Fibroblast of the aortic adventitia (primary cell): Measurements from ENCODE around the gene MYCBP. TPM values are rescaled to one million over a fixed set of nuclear protein-coding genes. Genes with fewer than 3 reads are reported as not detected.

Experiments used
- DNase-seq: peaks from one replicate; pipeline ENCODE4 v3.0.0-alpha.2; 2010; ENCODE audit warnings: low read depth
- H3K4me3 ChIP-seq: 2 replicates; pipeline ENCODE4 v1.5.1; 2011; ENCODE audit warnings: low read depth, mild to moderate bottlenecking, control low read depth, low read length, moderate library complexity
- total RNA-seq: library from RNA; depleted of rRNA; stranded (reverse); fragments of >200 nt; gene quantifications from 2 replicates; pipeline ENCODE4 v1.2.3, GENCODE V29; 2012; ENCODE audit warnings: low replicate concordance
- TF ChIP-seq, protein P1 (sequence below): IDR thresholded peaks from 2 replicates; pipeline ENCODE4 v1.5.1; 2011; ENCODE audit warnings: mild to moderate bottlenecking, low read length, control low read depth, inconsistent platforms; ENCODE audit not compliant: insufficient read depth

Gene MYCBP
- total RNA-seq, 1 donor = 8.9 TPM

DNA sequence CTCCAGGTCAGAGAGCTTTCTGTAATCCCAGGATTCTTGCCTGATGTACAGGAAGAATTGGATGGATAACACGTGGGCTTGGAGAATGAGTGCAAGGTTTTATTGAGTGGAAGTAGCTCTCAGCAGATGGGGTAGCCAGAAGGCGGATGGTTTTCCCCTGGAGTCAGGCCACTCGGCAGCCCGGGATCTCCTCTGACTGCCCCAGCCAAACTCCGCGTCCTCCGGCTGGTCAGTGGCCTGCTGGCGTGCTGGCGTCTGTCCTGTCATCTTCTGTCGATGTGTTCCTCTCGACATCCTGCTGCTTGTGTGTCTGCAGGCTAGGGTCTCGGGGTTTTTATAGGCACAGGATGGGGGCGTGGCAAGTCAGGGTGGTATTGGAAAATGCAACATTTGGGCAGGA lies 35.7 kb upstream of the MYCBP start:
- no peak for DNase-seq
- TF ChIP-seq, protein P1, sequence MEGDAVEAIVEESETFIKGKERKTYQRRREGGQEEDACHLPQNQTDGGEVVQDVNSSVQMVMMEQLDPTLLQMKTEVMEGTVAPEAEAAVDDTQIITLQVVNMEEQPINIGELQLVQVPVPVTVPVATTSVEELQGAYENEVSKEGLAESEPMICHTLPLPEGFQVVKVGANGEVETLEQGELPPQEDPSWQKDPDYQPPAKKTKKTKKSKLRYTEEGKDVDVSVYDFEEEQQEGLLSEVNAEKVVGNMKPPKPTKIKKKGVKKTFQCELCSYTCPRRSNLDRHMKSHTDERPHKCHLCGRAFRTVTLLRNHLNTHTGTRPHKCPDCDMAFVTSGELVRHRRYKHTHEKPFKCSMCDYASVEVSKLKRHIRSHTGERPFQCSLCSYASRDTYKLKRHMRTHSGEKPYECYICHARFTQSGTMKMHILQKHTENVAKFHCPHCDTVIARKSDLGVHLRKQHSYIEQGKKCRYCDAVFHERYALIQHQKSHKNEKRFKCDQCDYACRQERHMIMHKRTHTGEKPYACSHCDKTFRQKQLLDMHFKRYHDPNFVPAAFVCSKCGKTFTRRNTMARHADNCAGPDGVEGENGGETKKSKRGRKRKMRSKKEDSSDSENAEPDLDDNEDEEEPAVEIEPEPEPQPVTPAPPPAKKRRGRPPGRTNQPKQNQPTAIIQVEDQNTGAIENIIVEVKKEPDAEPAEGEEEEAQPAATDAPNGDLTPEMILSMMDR = no peak
- no peak overlapping the region for H3K4me3 ChIP-seq

DNA sequence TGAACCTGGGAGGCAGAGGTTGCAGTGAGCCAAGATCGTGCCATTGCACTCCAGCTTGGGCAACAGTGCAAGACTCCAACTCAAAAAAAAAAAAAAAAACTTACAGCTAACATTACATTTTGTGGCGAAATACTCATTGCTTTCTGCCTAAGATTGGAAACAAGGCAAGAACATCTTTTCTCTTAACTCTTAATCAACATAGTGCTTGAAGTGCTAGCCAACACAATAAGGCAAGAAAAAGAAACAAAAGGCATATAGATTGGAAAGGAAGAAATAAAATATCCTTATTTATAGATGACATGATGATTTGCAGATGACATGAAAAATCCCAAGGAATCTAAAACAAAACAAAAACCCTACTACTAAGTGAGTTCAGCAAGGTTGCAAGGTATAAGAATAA lies 32.8 kb upstream of the MYCBP start:
- no peak overlapping the region for H3K4me3 ChIP-seq
- TF ChIP-seq, protein P1 = no peak

DNA sequence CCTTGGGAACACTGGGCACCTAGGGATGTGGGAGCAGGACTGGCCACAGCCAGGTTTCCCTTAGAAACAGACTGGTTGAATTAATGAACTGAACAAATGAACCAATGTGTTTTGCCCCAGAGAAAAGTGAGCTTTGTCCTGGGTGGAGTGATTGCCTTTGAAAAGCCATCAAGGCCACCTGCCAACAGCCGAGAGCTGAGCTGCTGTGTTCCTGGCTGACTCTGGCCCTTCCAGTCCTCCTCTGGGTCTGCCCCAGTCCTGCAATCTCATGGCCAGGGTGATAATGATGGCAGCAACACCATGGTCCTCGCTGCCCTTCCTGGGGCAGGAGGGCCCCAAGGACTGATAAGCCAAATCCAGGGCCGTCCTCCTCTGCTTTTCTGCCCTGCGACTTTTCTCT lies 26.4 kb upstream of the MYCBP start:
- H3K4me3 ChIP-seq = no peak overlapping the region
- no peak for DNase-seq
- TF ChIP-seq, protein P1 = no peak

More for the DNA sequence above, 32.8 kb upstream of the MYCBP start:
- no peak for DNase-seq

DNA sequence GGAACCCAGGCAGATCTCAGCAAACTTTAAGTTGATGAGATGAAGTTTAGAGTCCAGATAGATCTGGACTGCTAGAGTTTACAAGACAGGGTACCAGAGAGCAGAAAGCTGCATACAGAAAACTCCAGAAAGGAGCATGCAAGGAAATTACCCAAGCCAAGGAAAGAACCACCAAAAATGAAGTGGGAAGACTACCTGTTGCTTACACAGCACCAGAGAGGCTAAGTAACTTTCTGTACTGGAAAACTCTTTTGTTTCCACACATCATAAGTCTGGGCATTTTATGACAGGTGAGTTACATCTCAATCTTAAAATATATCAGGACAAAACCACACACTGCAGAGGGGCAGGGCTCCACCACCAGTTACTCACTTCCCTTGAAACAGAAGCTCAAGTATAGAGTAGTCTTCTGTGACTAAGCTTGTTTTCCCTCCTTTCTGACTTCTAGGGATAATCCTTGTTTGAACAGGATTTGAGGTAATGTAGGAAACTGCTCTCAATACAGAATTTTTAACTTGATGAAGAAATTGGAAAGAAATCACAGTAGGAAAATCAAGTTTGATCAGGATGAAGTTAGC lies 25.6 kb upstream of the MYCBP start:
- TF ChIP-seq, protein P1 = no peak
- no peak overlapping the region for H3K4me3 ChIP-seq
- no peak for DNase-seq

DNA sequence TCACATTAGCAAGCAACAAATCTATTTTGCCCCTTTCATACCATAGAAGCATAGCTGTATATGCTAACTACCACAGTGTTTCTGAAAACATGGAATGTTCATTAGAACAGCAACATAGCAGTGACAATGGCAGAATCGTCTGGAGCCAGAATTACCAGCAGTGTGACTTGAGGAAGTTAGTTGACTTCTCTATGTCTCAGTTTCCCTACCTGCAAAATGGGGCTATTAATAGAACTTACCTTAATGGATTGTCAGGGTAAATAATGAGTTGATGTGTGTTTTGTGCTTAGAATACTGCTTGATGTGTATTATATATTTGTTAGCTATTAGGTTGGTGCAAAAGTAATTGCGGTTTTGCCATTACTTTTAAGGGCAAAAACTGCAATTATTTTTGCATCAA lies 23.0 kb upstream of the MYCBP start:
- H3K4me3 ChIP-seq = no peak overlapping the region
- DNase-seq = no peak
- TF ChIP-seq, protein P1 = no peak

DNA sequence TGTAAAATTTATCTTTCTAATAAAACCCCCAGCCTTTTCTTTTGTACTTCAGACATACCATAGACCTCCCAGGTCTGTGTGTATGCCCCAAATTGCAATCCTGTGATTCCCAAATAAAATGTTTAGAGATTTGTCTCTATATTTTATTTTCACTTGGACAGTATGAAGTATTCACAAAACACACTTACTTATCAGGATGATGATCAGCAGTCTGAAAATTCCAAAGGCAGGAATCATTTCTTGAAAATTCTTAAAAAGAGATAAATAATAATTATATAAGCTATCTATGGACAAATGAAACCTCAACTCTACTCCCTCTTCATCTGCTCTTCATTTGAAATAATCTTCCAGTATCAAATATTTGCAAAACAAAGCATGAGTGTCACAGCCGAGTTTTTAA lies 19.8 kb upstream of the MYCBP start:
- no peak for DNase-seq
- TF ChIP-seq, protein P1 = no peak

DNA sequence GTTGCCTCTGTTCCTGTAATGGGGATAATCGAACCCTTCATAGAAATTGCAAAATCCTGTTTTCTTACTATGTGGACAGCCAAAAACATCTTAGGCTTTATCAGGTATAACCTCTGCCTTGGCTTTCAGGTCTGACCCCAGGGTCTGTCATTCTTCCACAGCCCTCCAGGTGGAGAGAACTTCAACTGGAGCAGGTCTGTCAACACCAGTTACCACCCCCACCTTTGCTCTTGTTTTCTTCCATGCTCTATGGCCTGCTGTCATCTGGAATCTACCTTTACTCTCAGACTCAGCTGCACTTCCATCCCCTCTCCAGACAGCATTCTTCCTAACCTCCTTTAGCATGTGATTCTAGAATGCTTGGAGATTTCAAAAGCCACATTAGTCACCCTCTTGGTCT lies 18.6 kb upstream of the MYCBP start:
- TF ChIP-seq, protein P1 = no peak
- DNase-seq = no peak
- no peak overlapping the region for H3K4me3 ChIP-seq

More for the DNA sequence above, 19.8 kb upstream of the MYCBP start:
- no peak overlapping the region for H3K4me3 ChIP-seq
